ENCODE results near the gene EHBP1. TPM values are rescaled to one million over a fixed set of nuclear protein-coding genes. Genes with fewer than 3 reads are reported as not detected.
A peak's percentile ranks its signal among the peaks of the same experiment; 100 is the strongest.

Gene EHBP1
- total and polyA plus RNA-seq, 2 experiments from 2014 or later, result 27.2 to 47.9 TPM

DNA sequence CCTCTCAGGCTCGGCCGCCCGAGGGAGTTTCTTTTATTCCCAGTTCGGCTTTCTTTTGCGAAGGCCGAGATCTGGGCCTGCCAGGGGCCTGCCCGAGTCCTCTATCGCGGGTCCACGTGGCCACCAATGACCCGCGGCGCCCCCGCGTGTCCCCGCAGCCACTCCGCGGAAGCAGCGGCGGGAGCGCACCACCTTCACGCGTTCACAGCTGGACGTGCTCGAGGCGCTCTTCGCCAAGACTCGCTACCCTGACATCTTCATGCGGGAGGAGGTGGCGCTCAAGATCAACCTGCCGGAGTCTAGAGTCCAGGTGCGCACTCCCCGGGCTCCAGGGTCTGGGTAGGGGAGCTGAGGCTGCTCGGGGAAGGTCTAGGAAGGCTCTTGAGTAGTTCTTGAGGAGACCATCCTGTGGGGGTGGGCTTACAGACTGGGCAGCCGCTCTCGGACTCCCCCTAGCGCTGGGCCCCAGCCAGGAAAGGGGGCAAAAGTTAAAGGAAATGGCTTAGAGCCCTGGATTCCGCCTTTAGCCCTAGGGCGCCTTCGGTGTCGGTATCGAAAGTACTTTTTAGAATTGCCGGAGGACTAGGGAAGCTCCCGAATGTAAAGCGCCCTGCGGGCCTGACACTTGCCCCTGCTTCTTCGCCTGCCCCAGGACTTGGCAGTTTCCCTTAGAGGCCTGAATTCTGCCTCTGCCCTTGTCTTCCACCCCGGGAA, 348.5 kb downstream of the EHBP1 start:
- Mint-ChIP-seq H3K4me3 (peak overlapping the region; percentile 70), H3K27ac (no peak overlapping the region), H3K9me3 (peaks cover 9% of the 10 kb centered on the region), H3K27me3 (ENCODE audit: insufficient read depth, low read depth, poor library complexity) (peaks cover 94% of the 10 kb centered on the region), H3K4me1 (peaks cover 65% of the 10 kb centered on the region), H3K36me3 (ENCODE audit: low read depth) (peaks cover 10% of the 10 kb centered on the region; the same call in 2 of the 3 replicates)
- Histone ChIP-seq H2AFZ (no peak overlapping the region), H3K79me2 (replicated peaks; ENCODE audit: insufficient read depth) (no peaks in the 10 kb centered on the region), H3F3A (replicated peaks; ENCODE audit: low read depth) (peaks cover 40% of the 10 kb centered on the region), H3K4me3 (peak overlapping the region; percentile 89), H3K27me3 (ENCODE audit: insufficient read depth) (peaks cover 95% of the 10 kb centered on the region), H3K36me3 (ENCODE audit: insufficient read depth) (no peaks in the 10 kb centered on the region), H3K4me1 (ENCODE audit: insufficient read depth) (peaks cover 68% of the 10 kb centered on the region), H3K4me2 (peak overlapping the region; percentile 96), H3K9me2 (ENCODE audit: insufficient read depth) (no peaks in the 10 kb centered on the region), H3K27ac (ENCODE audit: low read depth) (no peak overlapping the region), H4K20me1 (replicated peaks; ENCODE audit: insufficient read depth) (peaks cover 17% of the 10 kb centered on the region)
- peak; percentile 40; the same call in 1 of the 2 replicates for TF ChIP-seq CREB1 (CRISPR knock-in tag; IDR thresholded peaks at IDR 0.05; ENCODE audit: low read depth)
- TF ChIP-seq POLR2AphosphoS5 (IDR thresholded peaks at IDR 0.05; ENCODE audit: low read depth), result no peak
- peak; percentile 22 for TF ChIP-seq EZH2 (IDR thresholded peaks at IDR 0.05; ENCODE audit: low read depth, unreplicated experiment)
- TF ChIP-seq, protein P1, sequence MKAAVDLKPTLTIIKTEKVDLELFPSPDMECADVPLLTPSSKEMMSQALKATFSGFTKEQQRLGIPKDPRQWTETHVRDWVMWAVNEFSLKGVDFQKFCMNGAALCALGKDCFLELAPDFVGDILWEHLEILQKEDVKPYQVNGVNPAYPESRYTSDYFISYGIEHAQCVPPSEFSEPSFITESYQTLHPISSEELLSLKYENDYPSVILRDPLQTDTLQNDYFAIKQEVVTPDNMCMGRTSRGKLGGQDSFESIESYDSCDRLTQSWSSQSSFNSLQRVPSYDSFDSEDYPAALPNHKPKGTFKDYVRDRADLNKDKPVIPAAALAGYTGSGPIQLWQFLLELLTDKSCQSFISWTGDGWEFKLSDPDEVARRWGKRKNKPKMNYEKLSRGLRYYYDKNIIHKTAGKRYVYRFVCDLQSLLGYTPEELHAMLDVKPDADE (IDR thresholded peaks at IDR 0.05), result no peak
- peak; percentile 32; the same call in 1 of the 2 replicates for TF ChIP-seq ZNF331 (CRISPR knock-in tag; IDR thresholded peaks at IDR 0.05; ENCODE audit: low read depth)
- TF ChIP-seq, protein P2, sequence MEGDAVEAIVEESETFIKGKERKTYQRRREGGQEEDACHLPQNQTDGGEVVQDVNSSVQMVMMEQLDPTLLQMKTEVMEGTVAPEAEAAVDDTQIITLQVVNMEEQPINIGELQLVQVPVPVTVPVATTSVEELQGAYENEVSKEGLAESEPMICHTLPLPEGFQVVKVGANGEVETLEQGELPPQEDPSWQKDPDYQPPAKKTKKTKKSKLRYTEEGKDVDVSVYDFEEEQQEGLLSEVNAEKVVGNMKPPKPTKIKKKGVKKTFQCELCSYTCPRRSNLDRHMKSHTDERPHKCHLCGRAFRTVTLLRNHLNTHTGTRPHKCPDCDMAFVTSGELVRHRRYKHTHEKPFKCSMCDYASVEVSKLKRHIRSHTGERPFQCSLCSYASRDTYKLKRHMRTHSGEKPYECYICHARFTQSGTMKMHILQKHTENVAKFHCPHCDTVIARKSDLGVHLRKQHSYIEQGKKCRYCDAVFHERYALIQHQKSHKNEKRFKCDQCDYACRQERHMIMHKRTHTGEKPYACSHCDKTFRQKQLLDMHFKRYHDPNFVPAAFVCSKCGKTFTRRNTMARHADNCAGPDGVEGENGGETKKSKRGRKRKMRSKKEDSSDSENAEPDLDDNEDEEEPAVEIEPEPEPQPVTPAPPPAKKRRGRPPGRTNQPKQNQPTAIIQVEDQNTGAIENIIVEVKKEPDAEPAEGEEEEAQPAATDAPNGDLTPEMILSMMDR (conservative IDR thresholded peaks at IDR 0.05; ENCODE audit: low read depth in 2 of 2), result peak; percentile 78 to 84
- TF ChIP-seq NANOG (IDR thresholded peaks at IDR 0.05; ENCODE audit: borderline replicate concordance), result 0 out of 2 replicates have a peak, but pooled peaks have one; percentile 33
- TF ChIP-seq, protein P3, sequence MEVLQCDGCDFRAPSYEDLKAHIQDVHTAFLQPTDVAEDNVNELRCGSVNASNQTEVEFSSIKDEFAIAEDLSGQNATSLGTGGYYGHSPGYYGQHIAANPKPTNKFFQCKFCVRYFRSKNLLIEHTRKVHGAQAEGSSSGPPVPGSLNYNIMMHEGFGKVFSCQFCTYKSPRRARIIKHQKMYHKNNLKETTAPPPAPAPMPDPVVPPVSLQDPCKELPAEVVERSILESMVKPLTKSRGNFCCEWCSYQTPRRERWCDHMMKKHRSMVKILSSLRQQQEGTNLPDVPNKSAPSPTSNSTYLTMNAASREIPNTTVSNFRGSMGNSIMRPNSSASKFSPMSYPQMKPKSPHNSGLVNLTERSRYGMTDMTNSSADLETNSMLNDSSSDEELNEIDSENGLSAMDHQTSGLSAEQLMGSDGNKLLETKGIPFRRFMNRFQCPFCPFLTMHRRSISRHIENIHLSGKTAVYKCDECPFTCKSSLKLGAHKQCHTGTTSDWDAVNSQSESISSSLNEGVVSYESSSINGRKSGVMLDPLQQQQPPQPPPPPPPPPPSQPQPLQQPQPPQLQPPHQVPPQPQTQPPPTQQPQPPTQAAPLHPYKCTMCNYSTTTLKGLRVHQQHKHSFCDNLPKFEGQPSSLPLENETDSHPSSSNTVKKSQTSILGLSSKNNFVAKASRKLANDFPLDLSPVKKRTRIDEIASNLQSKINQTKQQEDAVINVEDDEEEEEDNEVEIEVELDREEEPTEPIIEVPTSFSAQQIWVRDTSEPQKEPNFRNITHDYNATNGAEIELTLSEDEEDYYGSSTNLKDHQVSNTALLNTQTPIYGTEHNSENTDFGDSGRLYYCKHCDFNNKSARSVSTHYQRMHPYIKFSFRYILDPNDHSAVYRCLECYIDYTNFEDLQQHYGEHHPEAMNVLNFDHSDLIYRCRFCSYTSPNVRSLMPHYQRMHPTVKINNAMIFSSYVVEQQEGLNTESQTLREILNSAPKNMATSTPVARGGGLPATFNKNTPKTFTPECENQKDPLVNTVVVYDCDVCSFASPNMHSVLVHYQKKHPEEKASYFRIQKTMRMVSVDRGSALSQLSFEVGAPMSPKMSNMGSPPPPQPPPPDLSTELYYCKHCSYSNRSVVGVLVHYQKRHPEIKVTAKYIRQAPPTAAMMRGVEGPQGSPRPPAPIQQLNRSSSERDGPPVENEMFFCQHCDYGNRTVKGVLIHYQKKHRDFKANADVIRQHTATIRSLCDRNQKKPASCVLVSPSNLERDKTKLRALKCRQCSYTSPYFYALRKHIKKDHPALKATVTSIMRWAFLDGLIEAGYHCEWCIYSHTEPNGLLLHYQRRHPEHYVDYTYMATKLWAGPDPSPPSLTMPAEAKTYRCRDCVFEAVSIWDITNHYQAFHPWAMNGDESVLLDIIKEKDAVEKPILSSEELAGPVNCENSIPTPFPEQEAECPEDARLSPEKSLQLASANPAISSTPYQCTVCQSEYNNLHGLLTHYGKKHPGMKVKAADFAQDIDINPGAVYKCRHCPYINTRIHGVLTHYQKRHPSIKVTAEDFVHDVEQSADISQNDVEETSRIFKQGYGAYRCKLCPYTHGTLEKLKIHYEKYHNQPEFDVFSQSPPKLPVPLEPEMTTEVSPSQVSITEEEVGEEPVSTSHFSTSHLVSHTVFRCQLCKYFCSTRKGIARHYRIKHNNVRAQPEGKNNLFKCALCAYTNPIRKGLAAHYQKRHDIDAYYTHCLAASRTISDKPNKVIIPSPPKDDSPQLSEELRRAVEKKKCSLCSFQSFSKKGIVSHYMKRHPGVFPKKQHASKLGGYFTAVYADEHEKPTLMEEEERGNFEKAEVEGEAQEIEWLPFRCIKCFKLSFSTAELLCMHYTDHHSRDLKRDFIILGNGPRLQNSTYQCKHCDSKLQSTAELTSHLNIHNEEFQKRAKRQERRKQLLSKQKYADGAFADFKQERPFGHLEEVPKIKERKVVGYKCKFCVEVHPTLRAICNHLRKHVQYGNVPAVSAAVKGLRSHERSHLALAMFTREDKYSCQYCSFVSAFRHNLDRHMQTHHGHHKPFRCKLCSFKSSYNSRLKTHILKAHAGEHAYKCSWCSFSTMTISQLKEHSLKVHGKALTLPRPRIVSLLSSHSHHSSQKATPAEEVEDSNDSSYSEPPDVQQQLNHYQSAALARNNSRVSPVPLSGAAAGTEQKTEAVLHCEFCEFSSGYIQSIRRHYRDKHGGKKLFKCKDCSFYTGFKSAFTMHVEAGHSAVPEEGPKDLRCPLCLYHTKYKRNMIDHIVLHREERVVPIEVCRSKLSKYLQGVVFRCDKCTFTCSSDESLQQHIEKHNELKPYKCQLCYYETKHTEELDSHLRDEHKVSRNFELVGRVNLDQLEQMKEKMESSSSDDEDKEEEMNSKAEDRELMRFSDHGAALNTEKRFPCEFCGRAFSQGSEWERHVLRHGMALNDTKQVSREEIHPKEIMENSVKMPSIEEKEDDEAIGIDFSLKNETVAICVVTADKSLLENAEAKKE (CRISPR knock-in tag; IDR thresholded peaks at IDR 0.05), result peak; percentile 67
- DNase-seq (ENCODE audit: low spot score), result peak; percentile 94
- ATAC-seq, result peak; percentile 11

All from GM23338 (cell line).